HEK293T (cell line): ENCODE data around the gene USP32.

Source experiments
- ARNT ChIP-seq: fragments of 450-650 bp; IDR thresholded peaks from 2 replicates; pipeline ENCODE4 v1.6.1; 2017; ENCODE audit warnings: mild to moderate bottlenecking
- BHLHE40 ChIP-seq: fragments of 450-650 bp; IDR thresholded peaks from 2 replicates; pipeline ENCODE4 v1.6.1; 2016; ENCODE audit warnings: mild to moderate bottlenecking, moderate library complexity, borderline replicate concordance
- ELF4 ChIP-seq: fragments of 450-650 bp; IDR thresholded peaks from 2 replicates; pipeline ENCODE4 v1.6.1; 2017; ENCODE audit warnings: antibody characterized with exemption
- FOXA1 ChIP-seq: fragments of 450-650 bp; IDR thresholded peaks from 2 replicates; pipeline ENCODE4 v1.6.1; 2016; ENCODE audit warnings: mild to moderate bottlenecking
- FOXK2 ChIP-seq: fragments of 450-650 bp; IDR thresholded peaks from 2 replicates; pipeline ENCODE4 v1.6.1; 2016; ENCODE audit warnings: mild to moderate bottlenecking
- FOXM1 ChIP-seq: fragments of 450-650 bp; IDR thresholded peaks from 2 replicates; pipeline ENCODE4 v1.6.1; 2017; ENCODE audit warnings: mild to moderate bottlenecking, borderline replicate concordance
- HDGF ChIP-seq: fragments of 450-650 bp; IDR thresholded peaks from 2 replicates; pipeline ENCODE4 v1.6.1; 2017; ENCODE audit warnings: antibody characterized with exemption, borderline replicate concordance
- L3MBTL2 ChIP-seq: fragments of 450-650 bp; conservative IDR thresholded peaks from 2 replicates; pipeline ENCODE4 v1.6.1; 2016; ENCODE audit warnings: mild to moderate bottlenecking
- LEF1 ChIP-seq: fragments of 450-650 bp; IDR thresholded peaks from 2 replicates; pipeline ENCODE4 v1.6.1; 2017; ENCODE audit warnings: mild to moderate bottlenecking, borderline replicate concordance
- NFRKB ChIP-seq: fragments of 450-650 bp; IDR thresholded peaks from 2 replicates; pipeline ENCODE4 v1.6.1; 2016; ENCODE audit warnings: mild to moderate bottlenecking, moderate library complexity
- SP1 ChIP-seq: fragments of 450-650 bp; IDR thresholded peaks from 2 replicates; pipeline ENCODE4 v1.6.1; 2017
- SUZ12 ChIP-seq: fragments of 450-650 bp; IDR thresholded peaks from 2 replicates; pipeline ENCODE4 v1.6.1; 2016; ENCODE audit warnings: mild to moderate bottlenecking
- TARDBP ChIP-seq: fragments of 450-650 bp; IDR thresholded peaks from 2 replicates; pipeline ENCODE4 v1.6.1; 2016
- TF ChIP-seq, protein P1 (sequence below): fragments of 450-650 bp; IDR thresholded peaks from 2 replicates; pipeline ENCODE4 v1.6.1; 2016

DNA sequence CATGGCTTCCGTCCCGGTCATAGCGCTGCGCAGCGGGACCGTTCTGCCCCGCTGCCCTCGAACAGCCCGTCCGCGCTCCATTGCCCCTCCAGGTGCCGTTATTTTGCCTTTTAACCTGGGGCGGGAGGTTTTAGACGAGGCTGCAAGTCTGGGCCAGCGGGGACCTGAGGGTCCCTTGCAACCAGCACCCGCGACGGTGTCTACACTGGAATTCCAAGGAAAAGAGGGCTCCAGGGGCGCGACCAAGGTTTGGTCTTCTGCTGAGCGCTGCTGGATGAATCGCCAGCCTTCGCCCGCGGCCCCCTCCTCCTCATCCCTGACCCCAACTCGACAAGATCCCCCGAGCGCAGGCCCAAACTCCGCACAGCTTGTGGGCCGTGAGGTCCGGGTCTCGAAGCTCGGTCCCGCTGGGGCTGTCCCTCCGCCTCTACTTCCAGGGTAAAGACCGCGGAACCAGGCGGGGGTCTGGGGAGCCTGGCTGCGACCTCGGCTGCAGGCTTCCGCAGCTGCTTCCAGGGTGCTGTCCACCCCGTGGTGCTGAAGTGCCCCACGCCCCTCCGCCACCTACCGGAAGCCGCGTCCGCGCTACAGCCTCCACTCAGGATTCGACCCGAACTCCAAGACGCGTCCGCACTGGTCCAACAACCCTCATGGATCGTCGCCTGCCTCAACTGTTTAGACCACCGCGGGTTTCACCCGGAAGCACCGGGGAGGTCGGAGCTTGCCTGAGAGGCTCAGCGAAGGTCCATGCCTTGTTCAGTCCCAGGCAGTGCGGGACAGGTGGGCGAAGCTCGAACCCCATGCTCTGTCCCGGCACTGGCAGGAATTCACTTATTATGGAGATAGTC is 252.3 kb downstream of the USP32 start:
- TF ChIP-seq, protein P1, sequence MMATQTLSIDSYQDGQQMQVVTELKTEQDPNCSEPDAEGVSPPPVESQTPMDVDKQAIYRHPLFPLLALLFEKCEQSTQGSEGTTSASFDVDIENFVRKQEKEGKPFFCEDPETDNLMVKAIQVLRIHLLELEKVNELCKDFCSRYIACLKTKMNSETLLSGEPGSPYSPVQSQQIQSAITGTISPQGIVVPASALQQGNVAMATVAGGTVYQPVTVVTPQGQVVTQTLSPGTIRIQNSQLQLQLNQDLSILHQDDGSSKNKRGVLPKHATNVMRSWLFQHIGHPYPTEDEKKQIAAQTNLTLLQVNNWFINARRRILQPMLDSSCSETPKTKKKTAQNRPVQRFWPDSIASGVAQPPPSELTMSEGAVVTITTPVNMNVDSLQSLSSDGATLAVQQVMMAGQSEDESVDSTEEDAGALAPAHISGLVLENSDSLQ, result no peak
- no peak for TF ChIP-seq HDGF
- TF ChIP-seq L3MBTL2, result no peak
- no peak for TF ChIP-seq LEF1
- TF ChIP-seq SUZ12, result no peak
- TF ChIP-seq SP1, result no peak
- TF ChIP-seq ARNT, result no peak
- TF ChIP-seq ELF4, result no peak
- no peak for TF ChIP-seq FOXM1
- no peak for TF ChIP-seq NFRKB
- no peak for TF ChIP-seq FOXA1
- no peak for TF ChIP-seq BHLHE40
- no peak for TF ChIP-seq FOXK2
- no peak for TF ChIP-seq TARDBP
